Suprapubic skin (tissue), 4 donors: ENCODE data around the gene TOLLIP. TPM values are rescaled to one million over a fixed set of nuclear protein-coding genes. Genes with fewer than 3 reads are reported as not detected.

ENCODE experiments used
- DNase-seq, 2 donors: peaks; one replicate each; pipeline ENCODE4 v3.0.0-alpha.2; 2019; ENCODE audit warnings: low spot score in 2 of 2
- H3K27ac ChIP-seq: fragments of 200-600 bp; sonication (generic); one replicate; pipeline ENCODE4 v1.5.1; 2019
- H3K27me3 ChIP-seq: fragments of 200-600 bp; sonication (generic); one replicate; pipeline ENCODE4 v1.5.1; 2019
- H3K36me3 ChIP-seq: fragments of 200-600 bp; sonication (generic); one replicate; pipeline ENCODE4 v1.5.1; 2019
- H3K4me1 ChIP-seq: fragments of 200-600 bp; sonication (generic); one replicate; pipeline ENCODE4 v1.5.1; 2019
- H3K4me3 ChIP-seq: fragments of 200-600 bp; sonication (generic); one replicate; pipeline ENCODE4 v1.5.1; 2019; ENCODE audit warnings: mild to moderate bottlenecking
- H3K9me3 ChIP-seq: fragments of 200-600 bp; sonication (generic); one replicate; pipeline ENCODE4 v1.5.1; 2019
- EP300 ChIP-seq: sonication (generic); formaldehyde crosslinking; IDR thresholded peaks from one replicate; pipeline ENCODE4 v1.6.1; 2017; ENCODE audit warnings: antibody characterized with exemption
- POLR2A ChIP-seq, 2 donors: fragments of 450-650 bp; IDR thresholded peaks; one replicate each; pipeline ENCODE4 v1.6.1; 2017; ENCODE audit warnings: antibody characterized with exemption in 2 of 2, mild to moderate bottlenecking in 2 of 2, moderate library complexity in 2 of 2
- POLR2AphosphoS5 ChIP-seq, 3 donors: sonication (generic); formaldehyde crosslinking; IDR thresholded peaks; one replicate each; pipeline ENCODE4 v1.6.1; 2017; ENCODE audit warnings: antibody characterized with exemption in 3 of 3
- WGBS: methylation state at CpG from one replicate; pipeline ENCODE4 v1.1.5; 2018; 5-methylcytosine and 5-hydroxymethylcytosine counted together
- total RNA-seq, 4 donors: library from RNA; depleted of rRNA; stranded (reverse); fragments of >200 nt; gene quantifications; one replicate each; pipeline ENCODE4 v1.1.0, GENCODE V29; 2016
- TF ChIP-seq, protein P1 (sequence below), 2 donors: fragments of 200-600 bp in 1 of 2; fragments of 450-650 bp in 1 of 2; sonication (generic) in 1 of 2; IDR thresholded peaks; one replicate each; pipeline ENCODE4 v1.5.1; 2016 to 2019; ENCODE audit warnings: antibody characterized with exemption in 2 of 2, mild to moderate bottlenecking in 1 of 2, moderate library complexity in 1 of 2

TOLLIP gene
- total RNA-seq, 4 donors from 2014 or later, result 96.6 to 105 (median 100) TPM

DNA sequence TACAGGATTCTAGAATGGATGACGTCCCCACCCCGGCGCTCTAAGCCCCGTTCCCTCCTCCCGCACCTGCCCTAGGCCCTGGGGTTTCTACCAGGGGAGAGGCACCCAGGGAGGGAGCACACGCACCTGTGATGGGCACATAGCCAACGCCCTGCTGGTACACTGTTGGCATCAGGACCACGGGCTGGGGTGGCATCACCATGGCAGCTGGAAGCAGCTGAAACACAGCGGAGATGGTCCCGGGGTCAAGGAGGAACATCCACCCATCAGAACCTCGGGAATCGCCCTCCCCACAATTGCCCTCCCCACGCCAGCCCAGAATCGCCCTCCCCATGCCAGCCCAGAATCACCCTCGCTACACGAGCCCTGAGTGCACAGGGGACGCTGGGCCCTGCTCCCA is 23.6 kb downstream of the TOLLIP start:
- H3K36me3 ChIP-seq, result peaks cover 86% of the 10 kb centered on the region
- 82% methylated on average over 14 of the region's 17 CpGs for WGBS
- TF ChIP-seq, protein P1, sequence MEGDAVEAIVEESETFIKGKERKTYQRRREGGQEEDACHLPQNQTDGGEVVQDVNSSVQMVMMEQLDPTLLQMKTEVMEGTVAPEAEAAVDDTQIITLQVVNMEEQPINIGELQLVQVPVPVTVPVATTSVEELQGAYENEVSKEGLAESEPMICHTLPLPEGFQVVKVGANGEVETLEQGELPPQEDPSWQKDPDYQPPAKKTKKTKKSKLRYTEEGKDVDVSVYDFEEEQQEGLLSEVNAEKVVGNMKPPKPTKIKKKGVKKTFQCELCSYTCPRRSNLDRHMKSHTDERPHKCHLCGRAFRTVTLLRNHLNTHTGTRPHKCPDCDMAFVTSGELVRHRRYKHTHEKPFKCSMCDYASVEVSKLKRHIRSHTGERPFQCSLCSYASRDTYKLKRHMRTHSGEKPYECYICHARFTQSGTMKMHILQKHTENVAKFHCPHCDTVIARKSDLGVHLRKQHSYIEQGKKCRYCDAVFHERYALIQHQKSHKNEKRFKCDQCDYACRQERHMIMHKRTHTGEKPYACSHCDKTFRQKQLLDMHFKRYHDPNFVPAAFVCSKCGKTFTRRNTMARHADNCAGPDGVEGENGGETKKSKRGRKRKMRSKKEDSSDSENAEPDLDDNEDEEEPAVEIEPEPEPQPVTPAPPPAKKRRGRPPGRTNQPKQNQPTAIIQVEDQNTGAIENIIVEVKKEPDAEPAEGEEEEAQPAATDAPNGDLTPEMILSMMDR (IDR thresholded peaks at IDR 0.05), result no peak
- TF ChIP-seq POLR2AphosphoS5 (IDR thresholded peaks at IDR 0.05) (no peak), POLR2A (IDR thresholded peaks at IDR 0.05) (no peak), EP300 (no peak)

DNA sequence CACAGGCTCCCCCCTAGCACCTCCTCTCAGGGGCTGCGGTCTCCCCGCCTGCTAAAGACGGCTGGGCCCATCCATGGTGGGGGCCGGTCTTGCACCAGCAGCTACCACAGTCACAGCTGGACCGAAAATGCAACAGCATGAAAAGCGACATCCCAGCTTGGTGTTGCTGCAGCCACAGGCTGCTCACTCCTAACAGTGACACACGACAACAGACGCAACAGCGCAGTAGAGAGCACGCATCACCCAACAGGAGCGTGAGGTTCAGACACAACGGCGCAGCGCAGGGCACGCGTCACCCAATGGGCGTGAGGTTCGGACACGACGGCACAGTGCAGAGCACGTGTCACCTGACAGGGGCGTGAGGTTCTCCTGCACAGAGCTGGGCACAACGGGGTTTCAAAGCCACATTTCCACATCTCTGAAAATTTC is 24.1 kb downstream of the TOLLIP start:
- Histone ChIP-seq H3K4me3 (no peak overlapping the region), H3K27ac (no peak overlapping the region), H3K4me1 (peaks cover 10% of the 10 kb centered on the region), H3K36me3 (peaks cover 86% of the 10 kb centered on the region), H3K9me3 (no peaks in the 10 kb centered on the region), H3K27me3 (no peaks in the 10 kb centered on the region)
- 94% methylated on average over 23 of the region's 23 CpGs for WGBS
- no peak for DNase-seq
- TF ChIP-seq, protein P1 (IDR thresholded peaks at IDR 0.05), result no peak
- no peak for TF ChIP-seq POLR2AphosphoS5 (IDR thresholded peaks at IDR 0.05)
- TF ChIP-seq EP300, result no peak
- TF ChIP-seq POLR2A (IDR thresholded peaks at IDR 0.05), result no peak

More for the DNA sequence above, 23.6 kb downstream of the TOLLIP start:
- H3K4me3 ChIP-seq, result no peak overlapping the region
- H3K9me3 ChIP-seq, result no peaks in the 10 kb centered on the region
- H3K27me3 ChIP-seq, result no peaks in the 10 kb centered on the region
- no peak overlapping the region for H3K27ac ChIP-seq
- peaks cover 10% of the 10 kb centered on the region for H3K4me1 ChIP-seq
- no peak for DNase-seq

DNA sequence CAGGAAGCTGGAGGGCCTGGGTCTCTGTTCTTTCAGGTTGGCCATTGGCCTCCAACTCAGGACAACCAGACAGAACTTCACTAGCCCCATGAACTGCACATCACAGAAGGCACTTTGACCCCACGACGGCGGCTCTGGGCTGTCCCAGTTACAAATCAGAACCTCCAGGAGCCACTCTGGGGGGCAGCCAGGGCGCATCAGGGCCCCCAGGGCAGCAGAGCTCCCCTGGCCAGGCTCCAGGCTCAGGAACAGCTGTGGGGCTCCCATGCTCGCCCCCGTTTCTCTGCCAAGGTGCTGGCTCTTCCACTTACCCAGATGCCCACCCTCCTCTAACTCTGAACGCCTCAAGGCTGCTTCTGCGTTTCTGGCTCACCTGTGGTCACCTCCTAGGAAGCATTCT is 25.5 kb downstream of the TOLLIP start:
- H3K9me3 ChIP-seq, result no peaks in the 10 kb centered on the region
- TF ChIP-seq, protein P1 (IDR thresholded peaks at IDR 0.05), result no peak
- TF ChIP-seq POLR2A (IDR thresholded peaks at IDR 0.05) (no peak), POLR2AphosphoS5 (IDR thresholded peaks at IDR 0.05) (no peak)
- DNase-seq, result no peak
- WGBS, result 86% methylated on average over 4 of the region's 8 CpGs
- no peak overlapping the region for H3K27ac ChIP-seq
- peaks cover 10% of the 10 kb centered on the region for H3K4me1 ChIP-seq
- H3K36me3 ChIP-seq, result peaks cover 86% of the 10 kb centered on the region
- H3K4me3 ChIP-seq, result no peak overlapping the region
- no peaks in the 10 kb centered on the region for H3K27me3 ChIP-seq

DNA sequence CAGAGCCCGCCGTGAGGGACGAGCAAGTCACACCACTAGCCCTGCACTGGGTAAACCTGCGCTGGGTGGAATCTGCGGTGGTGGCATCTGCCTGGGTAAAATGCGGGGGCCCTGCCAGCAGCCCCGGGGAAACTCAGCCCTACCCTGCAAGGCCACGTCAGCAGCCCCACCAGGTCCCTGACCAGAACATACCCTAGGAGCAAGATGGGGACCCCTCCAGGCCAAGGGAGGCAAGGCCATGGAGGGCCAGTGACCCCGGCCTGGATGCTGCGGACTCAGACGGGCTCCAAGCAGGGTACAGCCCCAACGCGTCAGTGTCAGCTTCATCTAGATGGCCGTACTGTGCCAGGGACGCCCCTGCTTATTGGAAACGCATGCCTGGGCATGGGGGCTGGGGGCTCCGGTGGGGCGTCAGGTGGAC is 26.3 kb downstream of the TOLLIP start:
- TF ChIP-seq, protein P1 (IDR thresholded peaks at IDR 0.05), result no peak
- TF ChIP-seq POLR2AphosphoS5 (IDR thresholded peaks at IDR 0.05) (no peak), EP300 (no peak), POLR2A (IDR thresholded peaks at IDR 0.05) (no peak)
- no peak for DNase-seq
- no peak overlapping the region for H3K27ac ChIP-seq
- no peak overlapping the region for H3K4me3 ChIP-seq
- WGBS, result 84% methylated on average over 12 of the region's 18 CpGs
- H3K27me3 ChIP-seq, result no peaks in the 10 kb centered on the region
- peaks cover 10% of the 10 kb centered on the region for H3K4me1 ChIP-seq
- peaks cover 86% of the 10 kb centered on the region for H3K36me3 ChIP-seq
- H3K9me3 ChIP-seq, result no peaks in the 10 kb centered on the region

DNA sequence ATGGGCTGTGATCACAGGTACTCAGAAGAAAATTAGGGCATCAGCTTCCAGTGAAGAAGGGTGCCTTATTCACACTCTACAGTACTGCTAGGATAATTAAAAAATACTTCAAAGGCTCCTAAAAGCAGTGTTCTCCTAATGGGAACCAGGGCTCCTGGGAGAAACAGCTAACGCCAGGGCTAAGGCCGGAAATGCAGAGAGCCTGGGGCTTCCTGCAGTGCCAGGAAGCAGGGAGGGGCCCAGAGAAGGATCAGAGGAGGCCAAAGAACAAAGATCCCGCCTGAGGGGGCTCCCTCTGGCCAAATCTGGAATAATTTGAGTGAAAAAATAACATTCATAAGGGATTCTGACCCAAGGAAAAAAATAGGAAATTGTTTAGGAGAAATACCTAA is 27.5 kb downstream of the TOLLIP start:
- TF ChIP-seq EP300 (no peak), POLR2A (IDR thresholded peaks at IDR 0.05) (no peak), POLR2AphosphoS5 (IDR thresholded peaks at IDR 0.05) (no peak)
- TF ChIP-seq, protein P1 (IDR thresholded peaks at IDR 0.05), result no peak
- Histone ChIP-seq H3K4me1 (peaks cover 10% of the 10 kb centered on the region), H3K27me3 (no peaks in the 10 kb centered on the region), H3K9me3 (no peaks in the 10 kb centered on the region), H3K27ac (no peak overlapping the region), H3K36me3 (peaks cover 91% of the 10 kb centered on the region), H3K4me3 (no peak overlapping the region)
- 31% methylated on average over 3 of the region's 3 CpGs for WGBS
- no peak for DNase-seq
